NCI-H1092 (cell line): ENCODE data around the gene IRF4.

ENCODE experiments used
- DNase-seq: peaks from one replicate; lab custom pipeline; 2025; lab: John Stamatoyannopoulos, UW

Gene IRF4

GRCh38 chr6:381742-382461 is 9.7 kb upstream of the IRF4 start:
- no peak for DNase-seq

- DNase-seq, result no peak
Observed at GRCh38 chr6:382883-383810, 8.4 kb upstream of the IRF4 start.

GRCh38 chr6:383856-384255 is 7.7 kb upstream of the IRF4 start:
- DNase-seq, result no peak

GRCh38 chr6:384898-385297 is 6.7 kb upstream of the IRF4 start:
- DNase-seq, result no peak

DNA sequence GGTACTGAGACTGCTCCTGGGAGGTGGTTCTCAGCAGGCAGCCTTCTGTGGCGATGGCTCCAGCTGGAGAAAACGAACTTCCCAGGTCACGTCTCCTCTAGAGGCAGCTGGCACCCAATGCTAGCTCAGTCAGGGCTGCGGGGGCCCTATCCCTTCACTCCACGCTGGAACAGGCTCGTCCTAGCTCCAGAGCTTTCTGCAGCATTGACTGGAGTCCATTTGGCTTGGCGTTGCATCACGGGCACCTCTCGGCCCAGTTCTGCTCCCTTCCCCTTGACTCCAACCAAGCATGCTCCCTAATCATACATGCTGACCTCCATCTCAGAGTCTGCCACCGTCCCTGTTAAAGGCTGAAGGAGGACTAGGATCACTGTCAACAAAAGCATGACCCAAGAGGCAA is 5.9 kb upstream of the IRF4 start:
- DNase-seq, result no peak

DNA sequence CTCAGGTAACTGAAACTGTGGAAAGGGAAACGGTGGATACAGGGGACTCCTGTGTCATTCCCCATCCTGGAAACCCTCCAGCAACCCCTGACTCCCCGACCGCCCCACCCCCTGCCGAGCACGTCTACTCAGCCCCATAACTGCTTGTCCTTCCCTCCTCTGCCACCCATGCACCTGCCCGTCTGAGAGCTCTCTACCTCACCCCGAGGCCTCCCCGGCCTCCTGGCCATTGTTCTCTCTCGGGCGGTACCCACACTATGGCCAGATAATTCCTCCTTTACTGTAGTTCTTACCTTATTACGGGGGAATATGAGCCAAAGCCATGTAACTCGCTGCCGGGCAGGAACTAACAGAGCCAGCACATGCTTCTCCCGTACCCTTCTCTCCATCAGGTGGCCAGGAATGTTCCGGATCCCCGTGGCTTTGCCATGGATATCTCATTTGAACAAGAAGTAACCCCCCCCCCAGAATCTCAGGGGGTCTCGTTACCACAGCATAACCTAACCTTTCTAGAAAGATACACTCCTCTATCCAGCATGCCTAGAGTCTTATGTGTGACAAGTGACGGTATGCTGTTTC is 4.8 kb upstream of the IRF4 start:
- no peak for DNase-seq

- no peak for DNase-seq
Observed at GRCh38 chr6:387293-387741, 4.2 kb upstream of the IRF4 start.

DNA sequence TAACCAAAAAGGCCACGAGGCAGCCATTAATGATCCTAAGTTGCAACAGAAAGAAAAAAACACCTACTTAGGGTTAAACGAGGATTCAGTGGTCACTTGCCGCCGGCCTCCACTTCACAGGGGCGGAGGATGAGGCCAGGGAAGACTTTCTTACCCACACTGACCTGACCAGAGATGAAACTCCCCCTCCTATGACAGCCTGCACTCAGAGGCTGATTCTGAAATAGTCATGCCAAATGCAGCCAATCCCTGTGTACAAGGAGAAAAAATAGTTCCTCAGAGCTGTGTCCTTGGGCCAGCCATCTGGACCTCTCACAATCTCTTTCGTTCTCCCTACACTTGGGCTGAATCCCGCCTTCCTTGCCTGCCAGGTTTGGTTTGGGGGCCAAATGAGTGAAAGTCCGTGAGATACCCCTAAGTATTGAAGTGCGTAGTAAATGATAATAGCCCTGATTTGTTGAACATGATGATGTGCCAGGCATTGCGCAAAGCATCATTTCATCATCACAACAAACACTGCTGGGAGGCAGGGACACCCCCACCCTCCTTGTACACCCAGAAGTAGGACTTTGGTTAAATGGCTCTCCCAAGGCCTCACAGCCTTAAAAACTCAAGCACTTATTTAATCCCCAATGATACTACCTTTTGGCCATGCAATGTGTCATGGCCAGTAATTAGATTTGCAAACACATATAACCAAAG is 3.2 kb upstream of the IRF4 start:
- DNase-seq, result no peak

DNA sequence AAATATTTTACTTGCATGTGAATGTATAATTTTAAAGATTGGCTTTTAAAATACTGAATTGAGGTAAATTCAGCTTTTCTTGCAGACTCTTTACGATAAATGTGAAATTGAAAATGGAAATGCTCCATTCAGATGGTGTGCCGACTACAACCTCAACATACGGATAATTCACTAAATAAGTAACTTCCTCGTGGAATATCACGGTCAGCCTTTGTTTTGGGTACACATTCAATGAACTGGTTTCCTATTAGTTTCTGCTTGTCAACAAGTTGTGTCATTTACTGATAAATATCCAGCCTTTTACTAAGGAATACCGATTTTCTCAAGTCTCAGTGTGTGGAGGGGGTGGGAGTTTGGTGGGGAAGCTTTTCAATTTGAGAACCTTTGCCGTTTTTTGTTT is 2.4 kb upstream of the IRF4 start:
- no peak for DNase-seq

DNA sequence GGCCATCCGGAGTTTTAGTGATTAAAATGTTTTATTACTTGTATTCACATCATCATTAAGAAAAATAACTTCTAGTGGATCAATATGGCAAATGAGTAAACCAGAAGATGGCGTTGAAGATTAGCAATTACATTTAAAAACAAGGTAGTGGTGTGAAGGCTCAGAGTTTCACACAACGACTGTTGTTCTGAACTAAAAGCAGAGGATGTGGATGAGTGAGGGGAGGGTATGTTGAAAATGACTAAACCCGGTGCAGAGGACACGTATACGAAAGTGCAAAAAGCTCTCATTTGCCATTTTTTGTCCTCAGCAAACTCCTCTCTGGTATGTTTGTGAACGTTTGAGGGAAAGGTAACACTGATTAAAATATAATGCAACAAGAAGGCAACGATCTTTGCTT is 1.9 kb upstream of the IRF4 start:
- no peak for DNase-seq

DNA sequence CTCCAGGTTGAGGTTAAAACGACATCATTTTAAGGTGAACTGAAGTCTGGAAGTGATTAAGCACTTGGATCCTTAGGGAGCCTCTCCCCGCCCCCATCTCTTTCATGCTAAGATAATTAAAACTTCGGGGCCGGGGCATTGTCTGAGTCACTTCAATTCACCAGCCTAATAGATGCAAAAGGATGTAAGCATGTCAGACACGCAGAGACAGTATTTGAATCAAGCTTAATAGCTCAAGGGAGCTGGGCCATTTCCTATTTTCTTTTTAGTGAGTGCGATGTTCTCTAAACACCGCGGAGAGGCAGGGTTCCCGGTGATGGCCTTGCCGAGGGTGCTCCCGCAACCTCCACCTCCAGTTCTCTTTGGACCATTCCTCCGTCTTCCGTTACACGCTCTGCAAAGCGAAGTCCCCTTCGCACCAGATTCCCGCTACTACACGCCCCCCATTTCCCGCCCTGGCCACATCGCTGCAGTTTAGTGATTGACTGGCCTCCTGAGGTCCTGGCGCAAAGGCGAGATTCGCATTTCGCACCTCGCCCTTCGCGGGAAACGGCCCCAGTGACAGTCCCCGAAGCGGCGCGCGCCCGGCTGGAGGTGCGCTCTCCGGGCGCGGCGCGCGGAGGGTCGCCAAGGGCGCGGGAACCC is 516 bp upstream of the IRF4 start:
- no peak for DNase-seq

DNA sequence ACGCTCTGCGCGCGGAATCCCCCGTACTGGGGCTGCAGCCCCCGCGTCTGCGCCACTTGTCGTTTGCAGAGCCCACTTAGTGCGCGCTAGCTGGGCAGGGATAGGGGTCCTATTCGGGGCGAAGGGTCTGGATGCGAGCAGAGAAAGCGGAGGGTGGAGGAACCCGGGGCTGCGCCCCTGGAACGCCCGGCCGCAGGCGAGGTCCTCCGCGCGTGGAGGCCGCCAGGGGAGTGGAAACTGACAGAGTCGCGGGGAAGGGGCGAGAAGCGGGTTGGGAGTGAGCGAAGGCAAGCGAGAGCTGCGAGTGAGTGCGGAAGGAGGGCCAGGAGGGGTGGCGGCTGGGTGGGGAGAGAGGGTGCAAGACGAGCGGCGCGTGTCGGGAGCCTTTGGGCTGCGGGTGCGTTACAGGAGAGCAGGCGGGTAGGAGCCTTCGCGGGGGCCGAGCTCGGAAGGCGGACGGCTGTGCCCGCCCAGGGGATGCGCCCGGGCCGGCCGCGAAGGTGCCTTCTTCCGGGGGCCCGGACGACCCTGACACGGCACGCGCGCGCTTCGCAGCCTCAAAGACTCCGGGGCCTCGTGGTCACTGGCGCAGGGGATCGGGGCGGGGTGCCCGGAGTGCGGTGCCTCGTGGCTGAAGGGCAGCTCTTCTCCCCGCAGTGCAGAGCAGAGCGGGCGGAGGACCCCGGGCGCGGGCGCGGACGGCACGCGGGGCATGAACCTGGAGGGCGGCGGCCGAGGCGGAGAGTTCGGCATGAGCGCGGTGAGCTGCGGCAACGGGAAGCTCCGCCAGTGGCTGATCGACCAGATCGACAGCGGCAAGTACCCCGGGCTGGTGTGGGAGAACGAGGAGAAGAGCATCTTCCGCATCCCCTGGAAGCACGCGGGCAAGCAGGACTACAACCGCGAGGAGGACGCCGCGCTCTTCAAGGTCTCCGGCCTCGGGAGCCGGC is 1.2 kb downstream of the IRF4 start:
- no peak for DNase-seq

DNA sequence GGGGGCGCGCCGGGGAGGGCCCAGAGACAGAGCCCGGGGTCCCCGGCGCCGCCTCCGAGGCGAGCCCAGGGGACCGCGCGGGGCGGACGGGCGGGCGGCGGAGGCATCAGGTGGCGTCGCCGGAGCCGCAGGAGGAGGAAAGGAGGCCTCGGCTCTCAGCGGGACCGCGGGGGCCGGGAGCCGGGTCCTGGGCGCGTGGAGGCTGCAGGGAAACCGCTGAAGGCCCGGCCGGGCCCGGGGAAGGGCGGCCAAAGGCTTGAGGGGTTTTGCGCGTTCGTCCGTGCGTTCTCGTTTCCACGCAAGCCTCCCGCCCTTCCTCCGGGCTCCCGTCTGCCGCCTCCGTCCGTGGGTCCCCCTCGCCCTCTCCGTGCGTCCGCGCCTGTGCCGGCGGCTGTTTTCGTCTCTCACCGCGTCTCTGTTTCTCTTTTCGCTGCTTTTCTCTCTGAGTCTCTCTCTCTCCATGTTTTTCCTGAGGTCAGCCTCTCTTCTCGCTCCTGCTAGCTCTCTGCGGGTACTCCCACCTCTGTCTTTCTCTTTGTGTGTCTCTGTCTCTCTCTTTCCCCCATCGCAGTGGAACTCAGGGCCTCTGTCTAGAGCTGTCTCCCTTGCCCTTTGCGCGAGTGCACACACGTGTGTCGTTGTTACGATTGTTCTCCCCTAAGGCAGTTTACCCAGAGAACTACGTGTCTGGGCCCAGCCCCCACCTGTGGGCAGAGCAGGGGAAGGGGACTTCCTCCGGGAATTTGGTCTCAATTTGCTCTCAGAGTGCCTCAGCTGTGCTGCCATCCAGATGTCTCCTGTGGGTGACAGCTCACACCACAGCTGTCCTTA is 2.1 kb downstream of the IRF4 start:
- DNase-seq, result no peak

DNA sequence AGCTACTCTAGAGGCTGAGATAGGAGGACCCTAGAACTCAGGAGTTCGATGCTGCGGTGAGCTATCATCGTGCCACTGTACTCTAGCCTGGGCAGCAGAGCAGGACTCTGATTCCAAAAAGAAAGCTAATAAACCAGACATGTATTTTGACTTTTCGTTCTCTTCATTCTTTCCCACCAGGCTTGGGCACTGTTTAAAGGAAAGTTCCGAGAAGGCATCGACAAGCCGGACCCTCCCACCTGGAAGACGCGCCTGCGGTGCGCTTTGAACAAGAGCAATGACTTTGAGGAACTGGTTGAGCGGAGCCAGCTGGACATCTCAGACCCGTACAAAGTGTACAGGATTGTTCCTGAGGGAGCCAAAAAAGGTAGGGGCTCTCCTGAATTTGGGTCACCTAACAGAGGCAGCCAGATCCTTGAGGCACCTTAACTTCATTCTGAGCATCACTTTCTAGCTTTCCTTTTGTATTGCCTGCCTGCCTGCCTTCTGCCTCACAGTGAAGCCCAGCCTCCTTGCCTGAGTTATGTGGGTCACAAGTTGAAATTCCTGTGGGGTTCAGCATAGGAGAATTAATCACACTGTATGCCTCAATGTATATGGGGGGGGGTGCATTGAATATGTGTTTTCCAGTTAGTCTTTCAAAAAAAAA is 3.2 kb downstream of the IRF4 start:
- DNase-seq, result no peak

- DNase-seq, result no peak
Observed at GRCh38 chr6:395432-396125, 4.0 kb downstream of the IRF4 start.

DNA sequence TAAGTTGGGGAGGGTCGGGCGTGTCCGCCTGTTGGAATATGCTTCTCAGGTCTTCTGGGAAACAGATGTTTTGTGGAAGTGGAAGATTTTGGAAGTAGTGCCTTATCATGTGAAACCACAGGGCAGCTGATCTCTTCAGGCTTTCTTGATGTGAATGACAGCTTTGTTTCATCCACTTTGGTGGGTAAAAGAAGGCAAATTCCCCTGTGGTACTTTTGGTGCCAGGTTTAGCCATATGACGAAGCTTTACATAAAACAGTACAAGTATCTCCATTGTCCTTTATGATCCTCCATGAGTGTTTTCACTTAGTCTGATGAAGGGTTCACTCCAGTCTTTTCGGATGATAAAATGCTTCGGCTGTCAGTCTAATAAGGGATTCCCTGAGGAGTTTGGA is 4.6 kb downstream of the IRF4 start:
- no peak for DNase-seq

GRCh38 chr6:397056-397455 is 5.5 kb downstream of the IRF4 start:
- no peak for DNase-seq

- DNase-seq, result no peak
Observed at GRCh38 chr6:397604-398003, 6.1 kb downstream of the IRF4 start.

DNA sequence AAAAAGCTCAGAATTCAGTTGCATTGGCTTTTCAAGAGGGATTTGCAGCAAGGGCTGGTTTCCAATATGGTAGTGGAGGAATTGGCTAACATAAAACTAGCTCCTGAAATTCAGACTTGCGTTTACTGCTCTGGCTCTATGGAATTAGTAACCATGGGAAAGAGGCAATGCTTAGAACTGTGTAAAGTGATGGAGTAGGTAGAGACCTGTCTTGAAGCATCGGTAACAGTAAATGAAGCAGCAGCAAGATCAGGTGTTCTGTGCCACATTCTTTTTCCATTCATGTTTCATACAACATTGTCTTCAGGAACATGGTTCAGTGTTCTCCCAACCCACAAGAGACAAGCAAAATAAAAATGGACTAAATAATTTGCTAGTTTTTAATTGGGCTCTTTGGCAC is 6.5 kb downstream of the IRF4 start:
- no peak for DNase-seq
